ENCODE results near the gene SCAP.
"Not testable (repeated sequence)": the region's sequence is repeated elsewhere in the genome, so short reads cannot be mapped to it uniquely, and the experiment has no call there.

Gene SCAP

GRCh38 chr3:47479826-47480160, 4.1 kb upstream of the SCAP start:
- DNase-seq = no peak

DNA sequence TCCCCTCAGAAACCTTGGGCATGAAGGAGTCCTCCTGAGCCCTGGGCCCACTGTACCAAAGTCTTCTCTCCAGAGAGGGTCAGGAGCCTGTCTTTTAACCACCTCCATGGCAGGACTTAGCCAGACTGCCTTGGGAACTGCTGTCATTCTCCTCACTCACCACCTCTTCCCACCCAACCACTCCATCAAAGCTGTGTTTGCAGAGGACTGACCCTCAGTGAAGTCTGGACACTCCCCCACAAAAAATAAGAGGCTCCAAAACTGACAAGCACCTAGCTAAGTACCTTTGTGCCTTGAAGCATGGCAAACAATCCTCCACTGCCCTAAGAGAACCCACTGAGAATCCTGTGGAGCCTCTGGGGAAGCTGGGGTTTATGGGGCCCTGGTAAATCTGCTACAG, 2.3 kb upstream of the SCAP start:
- DNase-seq = no peak

DNA sequence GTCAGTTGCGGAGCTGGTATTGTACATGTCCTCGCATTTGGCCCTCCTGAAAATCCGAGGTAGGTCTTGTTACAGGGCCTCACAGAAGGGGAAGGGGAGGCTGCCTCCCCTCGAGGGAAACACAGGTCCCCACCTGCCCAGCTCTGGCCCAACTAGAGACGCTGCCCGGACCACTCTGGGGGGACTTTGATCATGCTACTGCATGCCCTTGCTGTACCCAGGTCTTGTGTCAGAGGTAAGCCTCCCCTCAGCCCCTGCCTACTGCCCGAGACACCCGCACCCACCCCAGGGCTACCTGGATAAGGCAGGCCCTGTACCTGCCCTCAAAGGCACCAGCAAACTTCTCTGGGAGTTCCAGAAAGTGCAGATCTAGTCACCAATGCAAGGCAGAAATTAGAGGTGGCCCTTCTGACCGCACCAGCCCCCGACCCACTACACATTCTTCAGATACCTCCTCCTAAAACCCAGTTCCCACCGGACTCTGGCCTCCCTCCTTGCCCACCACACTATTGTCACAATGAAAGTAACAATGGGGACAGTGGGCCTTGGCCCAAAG, 981 bp upstream of the SCAP start:
- no peak for DNase-seq

- DNase-seq = no peak
Observed at GRCh38 chr3:47476330-47476626, 537 bp upstream of the SCAP start.

GRCh38 chr3:47475029-47475569, 642 bp downstream of the SCAP start:
- DNase-seq = no peak

DNA sequence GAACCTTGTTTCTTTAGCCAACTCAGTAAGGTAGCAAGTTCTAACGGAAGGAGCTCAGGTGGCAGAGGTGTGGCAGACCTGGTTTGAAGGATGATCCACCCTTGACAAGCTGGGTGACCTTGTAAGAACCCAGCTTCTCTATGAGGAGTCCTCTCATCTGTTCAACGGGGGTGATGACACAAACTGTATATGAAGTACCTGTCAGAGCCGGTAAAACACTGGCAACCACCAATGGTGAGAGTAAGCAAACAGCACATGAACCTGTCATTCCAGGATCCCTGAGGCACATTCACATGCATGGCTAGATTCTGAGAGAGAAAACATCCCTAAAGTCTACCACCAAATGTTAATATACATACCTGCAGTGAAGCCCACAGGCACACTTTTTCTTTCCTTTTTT, 2.4 kb downstream of the SCAP start:
- DNase-seq = no peak

DNA sequence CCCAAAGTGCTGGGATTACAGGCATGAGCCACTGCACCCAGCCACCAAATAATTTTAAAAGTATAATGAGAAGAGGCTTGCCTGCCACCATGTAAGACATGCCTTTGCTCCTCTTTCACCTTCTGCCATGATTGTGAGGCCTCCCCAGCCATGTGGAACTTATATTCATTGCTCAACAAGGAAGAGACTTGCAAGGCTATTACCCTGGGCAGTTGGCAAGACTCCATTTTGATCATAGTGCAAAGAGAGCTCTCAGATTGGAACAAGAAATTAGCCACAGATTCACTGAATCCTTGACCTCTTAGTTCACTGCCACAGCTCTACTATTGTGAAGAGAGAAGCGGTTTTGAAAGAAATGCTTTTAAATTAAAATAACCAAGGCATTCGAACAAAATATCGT, 6.1 kb downstream of the SCAP start:
- no peak for DNase-seq

DNA sequence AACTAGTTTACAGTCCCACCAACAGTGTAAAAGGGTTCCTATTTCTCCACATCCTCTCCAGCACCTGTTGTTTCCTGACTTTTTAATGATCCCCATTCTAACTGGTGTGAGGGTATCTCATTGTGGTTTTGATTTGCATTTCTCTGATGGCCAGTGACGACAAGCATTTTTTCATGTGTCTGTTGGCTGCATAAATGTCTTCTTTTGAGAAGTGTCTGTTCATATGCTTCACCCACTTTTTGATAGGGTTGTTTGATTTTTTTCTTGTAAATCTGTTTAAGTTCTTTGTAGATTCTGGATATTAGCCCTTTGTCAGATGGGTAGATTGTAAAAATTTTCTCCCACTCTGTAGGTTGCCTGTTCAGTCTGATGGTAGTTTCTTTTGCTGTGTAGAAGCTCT, 7.4 kb downstream of the SCAP start:
- not testable (repeated sequence) for DNase-seq

DNA sequence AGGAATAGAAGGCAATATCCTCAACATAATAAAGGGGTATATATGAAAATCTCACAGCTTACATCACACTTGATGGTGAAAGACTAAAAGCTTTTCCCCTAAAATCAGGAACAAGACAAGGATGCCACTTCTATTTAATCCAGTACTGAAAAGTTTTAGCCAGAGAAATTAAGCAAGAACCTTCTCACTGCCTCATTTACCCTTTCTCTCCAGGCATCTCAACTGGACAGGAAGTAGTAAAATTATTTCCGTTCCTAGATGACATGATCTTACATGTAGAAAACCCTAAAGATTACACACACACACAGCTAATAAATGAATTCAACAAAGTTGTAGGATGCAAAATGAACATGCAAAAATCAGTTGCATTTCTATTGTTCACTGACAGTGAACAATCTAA, 11.2 kb downstream of the SCAP start:
- no peak for DNase-seq

GRCh38 chr3:47459534-47460085, 16.1 kb downstream of the SCAP start:
- not testable (repeated sequence) for DNase-seq

DNA sequence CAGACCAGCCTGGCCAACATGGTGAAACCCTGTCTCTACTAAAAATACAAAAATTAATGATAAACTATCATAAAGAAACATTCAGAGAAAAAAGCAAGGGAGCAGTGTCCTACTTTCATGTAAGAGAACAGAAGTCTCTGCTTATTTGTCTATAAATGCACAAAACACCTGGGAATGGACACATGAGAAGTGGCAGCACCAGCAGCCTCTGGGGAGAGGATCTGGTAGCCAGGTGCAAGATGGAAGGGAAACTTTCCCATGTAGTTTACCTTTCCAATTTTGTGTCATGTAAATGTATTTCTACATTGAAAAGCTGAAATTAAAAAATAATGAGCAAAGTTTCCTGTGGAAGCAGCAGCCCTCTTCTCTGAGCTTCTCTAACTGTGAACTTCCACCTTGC, 18.8 kb downstream of the SCAP start:
- DNase-seq = no peak

DNA sequence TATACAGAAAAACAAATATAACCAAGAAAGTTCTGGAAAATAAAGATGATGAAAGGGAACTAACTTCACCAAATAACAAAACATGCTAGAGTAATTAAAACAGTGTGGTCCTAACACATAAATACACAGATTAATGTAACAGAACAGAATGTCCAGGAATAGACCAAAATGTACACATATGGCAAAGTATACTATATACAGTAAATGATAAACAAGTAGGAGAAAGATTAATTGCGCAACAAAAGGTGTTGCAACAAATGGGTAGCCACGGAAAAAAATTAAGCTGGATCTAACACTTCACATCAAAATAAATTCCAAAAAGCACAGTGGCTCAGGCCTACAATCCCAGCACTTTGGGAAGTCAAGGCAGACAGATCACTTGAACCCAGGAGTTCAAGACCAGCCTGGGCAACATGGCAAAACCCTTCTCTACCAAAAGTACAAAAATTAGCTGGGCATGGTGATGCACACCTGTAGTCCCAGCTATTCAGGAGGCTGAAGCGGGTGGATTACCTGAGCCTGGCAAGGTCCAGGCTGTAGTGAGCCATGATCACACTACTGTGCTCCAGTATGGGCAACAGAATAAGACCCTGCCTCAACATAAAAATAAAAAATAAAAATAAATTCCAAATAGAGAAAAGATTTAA, 19.8 kb downstream of the SCAP start:
- no peak for DNase-seq

DNA sequence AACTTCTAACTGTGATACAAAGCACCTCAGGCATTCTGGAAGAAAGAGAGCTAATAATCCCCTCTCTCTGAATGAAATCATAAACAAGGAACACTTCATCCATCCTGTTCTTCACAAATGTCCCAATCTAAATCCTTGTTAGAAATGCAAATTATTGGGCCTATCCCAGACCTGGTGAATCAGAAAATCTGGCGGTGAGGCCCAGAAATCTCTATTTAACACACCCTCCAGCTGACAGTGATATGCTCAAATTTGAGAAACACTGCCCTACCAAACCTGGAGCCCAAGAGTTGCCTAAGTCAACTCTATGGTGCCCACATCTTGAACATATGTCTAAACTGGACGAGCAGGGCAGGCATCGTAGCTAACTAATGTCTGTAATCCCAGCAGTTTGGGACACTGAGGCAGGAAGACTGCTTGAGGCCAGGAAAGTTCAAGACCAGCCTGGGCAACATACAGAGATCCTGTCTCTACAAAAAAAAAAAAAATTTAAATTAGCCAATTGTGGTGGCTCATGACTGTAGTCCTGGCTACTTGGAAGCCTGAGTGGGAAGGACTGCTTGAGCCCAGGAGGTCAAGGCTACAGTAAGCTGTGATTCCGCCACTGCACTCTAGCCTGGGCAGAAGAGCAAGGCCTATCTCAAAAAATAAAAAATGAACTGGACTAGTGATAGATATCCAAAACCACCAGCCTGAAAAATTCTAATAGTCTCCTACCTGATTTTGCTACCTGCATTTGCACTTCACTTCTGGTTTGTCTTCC, 23.1 kb downstream of the SCAP start:
- no peak for DNase-seq

GRCh38 chr3:47444103-47444502, 31.6 kb downstream of the SCAP start:
- no peak for DNase-seq

DNA sequence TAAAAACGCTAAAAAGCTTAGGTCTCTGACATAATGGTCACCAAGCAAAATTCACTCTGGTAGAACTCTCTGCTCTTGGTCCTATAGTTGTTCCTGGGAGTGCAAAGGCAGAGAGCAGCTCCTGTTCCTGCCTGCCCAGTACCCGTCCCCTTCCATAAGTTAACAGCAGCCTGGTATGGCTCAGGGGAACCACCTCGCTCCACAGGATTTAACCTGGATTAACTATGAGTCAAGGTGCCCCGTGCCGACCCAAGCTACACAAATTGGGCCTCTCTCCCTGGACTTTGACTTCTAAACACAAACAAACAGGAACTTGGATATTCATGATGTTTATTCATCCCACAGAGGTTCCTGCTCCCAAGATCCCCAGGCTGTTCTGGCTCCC, 32.1 kb downstream of the SCAP start:
- DNase-seq = no peak

- no peak for DNase-seq
Observed at GRCh38 chr3:47441796-47442551, 33.8 kb downstream of the SCAP start.

- no peak for DNase-seq
Observed at GRCh38 chr3:47440131-47440530, 35.6 kb downstream of the SCAP start.

GRCh38 chr3:47436180-47436579, 39.6 kb downstream of the SCAP start:
- DNase-seq = no peak

DNA sequence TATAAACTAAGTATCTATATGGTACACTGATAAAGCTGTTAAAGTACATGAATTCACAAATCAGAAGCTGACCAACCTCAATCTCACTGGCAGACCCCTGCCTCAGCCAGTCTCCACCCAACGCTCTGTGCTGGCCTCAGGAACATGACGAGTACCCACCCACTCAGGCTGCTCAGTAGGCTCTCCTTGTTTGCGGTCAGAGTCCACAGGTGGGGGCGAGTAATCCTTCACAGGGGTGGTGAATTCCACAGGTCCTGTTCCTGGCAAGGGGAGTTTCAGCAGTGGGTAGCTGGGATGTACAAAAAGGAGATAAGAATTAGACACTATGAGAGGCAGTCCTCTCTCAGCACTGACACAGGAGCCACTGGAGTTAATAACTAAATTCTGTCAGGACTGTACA, 40.9 kb downstream of the SCAP start:
- no peak for DNase-seq

DNA sequence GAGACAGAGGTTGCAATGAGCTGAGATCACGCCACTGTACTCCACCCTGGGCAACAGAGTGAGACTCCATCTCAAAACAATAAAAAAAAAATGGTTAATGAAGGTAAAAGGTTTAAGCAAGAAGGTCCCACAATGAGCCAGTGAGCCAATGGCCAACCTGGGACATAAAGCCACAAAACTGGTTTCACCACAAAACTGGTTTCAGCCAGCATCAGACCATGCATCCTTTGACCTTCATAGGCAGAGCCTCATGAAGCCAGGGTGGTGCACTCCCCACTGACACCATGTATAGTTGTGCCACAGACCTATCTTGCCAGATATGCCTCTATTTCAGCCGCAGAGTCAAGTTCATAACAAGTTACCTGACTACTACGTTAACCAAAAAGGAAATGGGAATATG, 41.9 kb downstream of the SCAP start:
- no peak for DNase-seq

DNA sequence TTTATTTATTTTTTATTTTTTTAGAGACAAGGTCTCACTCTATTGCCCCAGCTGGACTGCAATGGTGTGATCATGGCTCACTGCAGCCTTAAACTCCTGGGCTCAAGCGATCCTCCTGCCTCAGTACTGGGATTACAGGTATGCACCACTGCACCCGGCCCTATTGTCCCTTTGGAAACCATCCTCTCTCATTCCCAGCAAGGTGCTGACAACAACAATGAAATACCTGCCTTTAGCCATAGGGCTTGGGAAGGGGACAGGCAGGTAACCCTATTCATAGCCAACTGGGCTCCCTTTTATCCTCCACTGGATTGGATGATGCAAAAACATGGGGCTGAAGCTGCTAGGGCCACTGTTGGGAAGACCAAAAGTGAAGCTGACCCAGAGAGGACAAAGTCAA, 43.1 kb downstream of the SCAP start:
- no peak for DNase-seq

- no peak for DNase-seq
Observed at GRCh38 chr3:47431225-47431624, 44.5 kb downstream of the SCAP start.

GRCh38 chr3:47430606-47431005, 45.1 kb downstream of the SCAP start:
- DNase-seq = no peak
